GM18867 (cell line): ENCODE data around the gene RPAP2.
"Not testable (repeated sequence)": the region's sequence is repeated elsewhere in the genome, so short reads cannot be mapped to it uniquely, and the experiment has no call there.

ENCODE experiments used
- ATAC-seq: cut with Tn5 transposase; IDR thresholded peaks from one replicate; pipeline ENCODE4 v1.9.1; 2021; ENCODE audit warnings: mild to moderate bottlenecking, moderate library complexity; ENCODE audit not compliant: unreplicated experiment

RPAP2 gene

GRCh38 chr1:92298573-92299476 lies at the start of gene RPAP2, which contains the start of gene GLMN:
Gene RPAP2, plus strand, starts transcription at chr1:92299059. Its CDS starts 15 bp downstream, at chr1:92299074.
Gene GLMN, minus strand, starts transcription at chr1:92298987. Its CDS starts 988 bp downstream, at chr1:92297999.
- peak; percentile 98 for ATAC-seq

- not testable (repeated sequence) for ATAC-seq
These were observed 44.1 kb upstream of the RPAP2 start for GRCh38 chr1:92254714-92255113.

GRCh38 chr1:92259350-92259749 lies 39.5 kb upstream of the RPAP2 start:
- no peak for ATAC-seq

- ATAC-seq, result no peak
These were observed 36.3 kb upstream of the RPAP2 start for GRCh38 chr1:92262516-92262915.

- no peak for ATAC-seq
These were observed 25.8 kb upstream of the RPAP2 start for GRCh38 chr1:92273039-92273438.

- no peak for ATAC-seq
These were observed 23.9 kb upstream of the RPAP2 start for GRCh38 chr1:92274939-92275338.

GRCh38 chr1:92276082-92276481 lies 22.8 kb upstream of the RPAP2 start:
- ATAC-seq, result no peak

- ATAC-seq, result no peak
These were observed 21.6 kb upstream of the RPAP2 start for GRCh38 chr1:92277105-92277723.

- not testable (repeated sequence) for ATAC-seq
These were observed 19.1 kb upstream of the RPAP2 start for GRCh38 chr1:92279781-92280180.

GRCh38 chr1:92281411-92281810 lies 17.4 kb upstream of the RPAP2 start:
- ATAC-seq, result not testable (repeated sequence)

- ATAC-seq, result no peak
These were observed 7.4 kb upstream of the RPAP2 start for GRCh38 chr1:92291372-92291999.

- no peak for ATAC-seq
These were observed 666 bp upstream of the RPAP2 start for GRCh38 chr1:92298213-92298572.

- ATAC-seq, result no peak
These were observed 755 bp downstream of the RPAP2 start for GRCh38 chr1:92299477-92300150.

GRCh38 chr1:92301021-92301420 lies 2.2 kb downstream of the RPAP2 start:
- no peak for ATAC-seq

- ATAC-seq, result no peak
These were observed 7.2 kb downstream of the RPAP2 start for GRCh38 chr1:92306020-92306419.

- no peak for ATAC-seq
These were observed 9.1 kb downstream of the RPAP2 start for GRCh38 chr1:92307980-92308379.

- no peak for ATAC-seq
These were observed 11.3 kb downstream of the RPAP2 start for GRCh38 chr1:92310185-92310597.

GRCh38 chr1:92314024-92314423 lies 15.2 kb downstream of the RPAP2 start:
- ATAC-seq, result no peak

- no peak for ATAC-seq
These were observed 17.1 kb downstream of the RPAP2 start for GRCh38 chr1:92315766-92316599.

GRCh38 chr1:92317836-92318493 lies 19.1 kb downstream of the RPAP2 start:
- ATAC-seq, result no peak
